IMR-90 (cell line): Measurements from ENCODE around the gene ACAP2. TPM values are rescaled to one million over a fixed set of nuclear protein-coding genes. Genes with fewer than 3 reads are reported as not detected.

Experiments used
- ATAC-seq: fragments of 200-7000 bp; cut with Tn5 transposase; 2 replicates; pipeline ENCODE4 v1.9.1; 2020; ENCODE audit warnings: low read depth, mild to moderate bottlenecking, moderate library complexity
- BruUV-seq: library from RNA; stranded (reverse); fragments of 400-500 nt; replicated peaks from 2 replicates; lab custom pipeline; 2021; lab: Mats Ljungman, UMichigan
- CTCF ChIA-PET: fragments of 300-600 bp; formaldehyde crosslinking; extraction: SDS; loops from one replicate; lab custom pipeline; 2021; ENCODE audit warnings: antibody characterized with exemption; lab: Yijun Ruan, JAX
- POLR2A ChIA-PET: fragments of 300-600 bp; sonication (Branson Sonifier 250); formaldehyde crosslinking; loops from one replicate; lab custom pipeline; 2022; ENCODE audit warnings: antibody characterized with exemption; ENCODE audit not compliant: unreplicated experiment; lab: Charles Lee
- DNase-seq: peaks from one replicate; pipeline ENCODE4 v3.0.0; 2013
- H2AFZ ChIP-seq: replicated peaks from 2 replicates; pipeline ENCODE3; 2013; ENCODE audit warnings: low read length, mild to moderate bottlenecking; ENCODE audit not compliant: poor library complexity
- H2AK5ac ChIP-seq: 2 replicates; pipeline ENCODE4 v1.6.1; 2013; ENCODE audit warnings: low read depth, low read length, inconsistent platforms
- H2AK9ac ChIP-seq: replicated peaks from 2 replicates; pipeline ENCODE3; 2013; ENCODE audit warnings: mild to moderate bottlenecking, low read depth, low read length, moderate library complexity; ENCODE audit not compliant: poor library complexity
- H2BK120ac ChIP-seq: 2 replicates; pipeline ENCODE4 v1.6.1; 2013; ENCODE audit warnings: low read depth, low read length, inconsistent platforms
- H2BK15ac ChIP-seq: 3 replicates; pipeline ENCODE4 v1.6.1; 2013; ENCODE audit warnings: low read depth, low read length, inconsistent platforms
- H2BK20ac ChIP-seq: 2 replicates; pipeline ENCODE4 v1.6.1; 2013; ENCODE audit warnings: low read depth, mild to moderate bottlenecking, inconsistent platforms, low read length, moderate library complexity
- H2BK5ac ChIP-seq: 2 replicates; pipeline ENCODE4 v1.6.1; 2013; ENCODE audit warnings: mild to moderate bottlenecking, low read depth, low read length, inconsistent platforms; ENCODE audit not compliant: poor library complexity, severe bottlenecking
- H3K14ac ChIP-seq: replicated peaks from 2 replicates; pipeline ENCODE4 v1.6.1; 2013; ENCODE audit warnings: low read depth, low read length, inconsistent platforms
- H3K18ac ChIP-seq: 2 replicates; pipeline ENCODE4 v1.6.1; 2013; ENCODE audit warnings: low read depth, low read length, control low read depth
- H3K23ac ChIP-seq: 2 replicates; pipeline ENCODE4 v1.6.1; 2013; ENCODE audit warnings: low read depth, low read length, inconsistent platforms
- H3K27ac ChIP-seq: 2 replicates; pipeline ENCODE4 v1.5.1; 2013; ENCODE audit warnings: mild to moderate bottlenecking, control low read depth, low read length; ENCODE audit not compliant: insufficient read depth
- H3K27me3 ChIP-seq: 2 replicates; pipeline ENCODE4 v1.6.1; 2013; ENCODE audit warnings: low read length; ENCODE audit not compliant: control insufficient read depth, insufficient read depth
- H3K36me3 ChIP-seq: 2 replicates; pipeline ENCODE4 v1.6.1; 2013; ENCODE audit warnings: low read length, mixed read lengths; ENCODE audit not compliant: control insufficient read depth, insufficient read depth
- H3K4ac ChIP-seq: 2 replicates; pipeline ENCODE4 v1.6.1; 2013; ENCODE audit warnings: low read depth, low read length, inconsistent platforms
- H3K4me1 ChIP-seq: 2 replicates; pipeline ENCODE4 v1.6.1; 2013; ENCODE audit warnings: low read length, mixed read lengths; ENCODE audit not compliant: control insufficient read depth, insufficient read depth
- H3K4me2 ChIP-seq: 2 replicates; pipeline ENCODE4 v1.6.1; 2013; ENCODE audit warnings: low read depth, mild to moderate bottlenecking, control low read depth, low read length, moderate library complexity
- H3K4me3 ChIP-seq: 2 replicates; pipeline ENCODE4 v1.5.1; 2013; ENCODE audit warnings: low read depth, mild to moderate bottlenecking, control low read depth, low read length, moderate library complexity; ENCODE audit not compliant: insufficient read depth
- H3K56ac ChIP-seq: 2 replicates; pipeline ENCODE4 v1.6.1; 2013; ENCODE audit warnings: low read length, inconsistent platforms; ENCODE audit not compliant: insufficient read depth; ENCODE audit errors: extremely low read depth
- H3K79me1 ChIP-seq, 2 experiments: 2 replicates each; pipeline ENCODE4 v1.6.1; 2013; ENCODE audit warnings: low read length in 2 of 2, inconsistent platforms in 1 of 2, low read depth in 1 of 2
- H3K9ac ChIP-seq: 2 replicates; pipeline ENCODE4 v1.6.1; 2013; ENCODE audit warnings: low read depth, low read length, control low read depth
- H3K9me1 ChIP-seq: 2 replicates; pipeline ENCODE4 v1.6.1; 2013; ENCODE audit warnings: low read length, inconsistent platforms; ENCODE audit not compliant: insufficient read depth
- H3K9me3 ChIP-seq: 2 replicates; pipeline ENCODE4 v1.6.1; 2013; ENCODE audit warnings: low read length; ENCODE audit not compliant: control insufficient read depth, insufficient read depth
- H4K20me1 ChIP-seq: 2 replicates; pipeline ENCODE4 v1.6.1; 2013; ENCODE audit warnings: low read length, inconsistent platforms; ENCODE audit not compliant: insufficient read depth
- H4K5ac ChIP-seq: 2 replicates; pipeline ENCODE4 v1.6.1; 2013; ENCODE audit warnings: mild to moderate bottlenecking, low read depth, low read length, control low read depth
- H4K8ac ChIP-seq, 2 experiments: 2 replicates each; pipeline ENCODE4 v1.6.1; 2013; ENCODE audit warnings: low read depth in 2 of 2, low read length in 2 of 2, control low read depth in 1 of 2, inconsistent platforms in 1 of 2
- H4K91ac ChIP-seq: 2 replicates; pipeline ENCODE4 v1.6.1; 2013; ENCODE audit warnings: low read depth, low read length, inconsistent platforms; ENCODE audit not compliant: insufficient read depth
- ELK1 ChIP-seq: fragments of 150-350 bp; IDR thresholded peaks from 2 replicates; pipeline ENCODE4 v1.6.1; 2016; ENCODE audit warnings: low read depth, mild to moderate bottlenecking, low read length, moderate library complexity, borderline replicate concordance
- MXI1 ChIP-seq: IDR thresholded peaks from 2 replicates; pipeline ENCODE4 v1.6.1; 2012; ENCODE audit warnings: low read depth, mild to moderate bottlenecking, low read length, moderate library complexity, borderline replicate concordance
- RAD21 ChIP-seq: IDR thresholded peaks from 2 replicates; pipeline ENCODE4 v1.6.1; 2012; ENCODE audit warnings: low read length, improper control_type of control experiment
- RFX5 ChIP-seq: IDR thresholded peaks from 2 replicates; pipeline ENCODE4 v1.8.0; 2012; ENCODE audit warnings: low read depth, mild to moderate bottlenecking, low read length, moderate library complexity
- WGBS, 2 experiments: methylation state at CpG; one replicate each; pipeline versions ENCODE4 v1.1.5 to v1.1.7; 2013; ENCODE audit warnings: missing lambda C conversion rate in 2 of 2; ENCODE audit not compliant: insufficient read length in 1 of 2; ENCODE audit errors: extremely low coverage in 2 of 2; 5-methylcytosine and 5-hydroxymethylcytosine counted together
- dilution Hi-C: fragments of 300-500 bp; cut with HindIII; formaldehyde crosslinking; loops from one replicate; pipeline ENCODE4 v1.14.3; 2018; ENCODE audit warnings: low sequenced_read_pairs; ENCODE audit not compliant: unreplicated experiment
- in situ Hi-C: fragments of 300-500 bp; cut with MboI; formaldehyde crosslinking; loops from 3 replicates; pipeline ENCODE4 v1.14.3; 2019; ENCODE audit warnings: low sequenced_read_pairs, inconsistent platforms, mixed read lengths
- intact Hi-C: fragments of 100-400 bp; cut with micrococcal nuclease; formaldehyde crosslinking; loops from 2 replicates; pipeline ENCODE4 v1.10.0; 2022
- polyA plus RNA-seq, 3 experiments: library from polyadenylated mRNA; depleted of rRNA; stranded (reverse); fragments of >200 nt; gene quantifications; 2 replicates each; pipeline ENCODE4 v1.2.3, GENCODE V29; 2012; ENCODE audit warnings: low replicate concordance in 1 of 3
- total RNA-seq: library from RNA; depleted of rRNA; stranded (reverse); fragments of >200 nt; gene quantifications from 2 replicates; pipeline ENCODE4 v1.2.3, GENCODE V29; 2012

ACAP2 gene
- total and polyA plus RNA-seq, 2 of the 4 experiments (the other 2 are of a cell fraction): 11.9 to 35.1 TPM

- Histone ChIP-seq H3K56ac (no peak overlapping the region), H3K36me3 (no peaks in the 10 kb centered on the region), H3K27me3 (no peaks in the 10 kb centered on the region), H3K9ac (no peak overlapping the region), H3K4me3 (no peak overlapping the region), H3K79me1 (peaks cover 25 to 54% of the 10 kb centered on the region in 2 experiments), H3K23ac (no peak overlapping the region), H3K27ac (no peak overlapping the region), H2BK15ac (no peak overlapping the region), H2BK120ac (no peak overlapping the region), H3K4ac (no peak overlapping the region), H4K91ac (no peak overlapping the region), H2BK20ac (no peak overlapping the region), H4K5ac (no peak overlapping the region), H2AK5ac (no peak overlapping the region), H4K20me1 (peaks cover 34% of the 10 kb centered on the region), H3K4me2 (no peak overlapping the region), H3K14ac (no peak overlapping the region), H3K18ac (no peak overlapping the region), H2AFZ (no peak overlapping the region), H4K8ac (no peak overlapping the region), H2AK9ac (no peak overlapping the region), H3K9me1 (peaks cover 6% of the 10 kb centered on the region; the same call in 1 of the 2 replicates), H3K4me1 (peaks cover 2% of the 10 kb centered on the region; the same call in 1 of the 2 replicates), H2BK5ac (no peak overlapping the region), H3K9me3 (no peaks in the 10 kb centered on the region)
- in situ Hi-C loops: loop anchor here (10.0 kb wide), 1 partner anchor 129 kb away; no protein-coding TSS in a partner anchor
- dilution Hi-C loops: no loop called here
- WGBS, 2 experiments: no CpG with 5 or more reads among the region's 2 CpGs
- TF ChIP-seq RAD21 (no peak), ELK1 (no peak), RFX5 (no peak), MXI1 (no peak)
- ChIA-PET POLR2A (no interaction called here), CTCF (no interaction called here)
- BruUV-seq: no TSS peak
- ATAC-seq: no peak
- DNase-seq: no peak
- intact Hi-C loops: no loop called here
These were observed 19.0 kb downstream of the ACAP2 start for GRCh38 chr3:195423818-195424217.
